ENCODE results near the gene UNC45B. TPM values are rescaled to one million over a fixed set of nuclear protein-coding genes. Genes with fewer than 3 reads are reported as not detected.

Gene UNC45B
- total and polyA plus RNA-seq, 2 of the 8 experiments (the other 6 are each of a cell fraction or from before 2014, with no cell fraction given), result 0.06 to 0.15 TPM

DNA sequence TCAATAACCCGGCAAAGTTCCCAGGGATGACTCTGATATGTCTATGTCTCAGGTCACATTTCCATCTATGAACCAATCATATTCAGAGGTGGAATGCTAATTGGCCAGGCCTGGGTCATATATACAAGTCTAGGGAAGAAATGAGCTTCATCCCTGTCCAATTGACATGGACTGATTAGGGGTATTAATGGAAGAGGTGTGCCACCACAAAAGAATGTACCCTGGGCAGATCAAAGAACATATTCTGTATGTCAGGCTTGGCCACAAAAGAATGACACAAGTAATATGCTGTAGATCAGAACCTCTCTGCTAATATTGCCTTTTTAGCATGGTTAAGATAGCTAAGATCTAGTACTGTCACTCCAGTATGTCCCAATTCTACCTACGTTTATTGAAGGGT lies 39.9 kb downstream of the UNC45B start:
- Histone ChIP-seq H4K8ac (ENCODE audit: extremely low read depth, insufficient read depth, low read length) (no peak overlapping the region), H3K4me1 (replicated peaks in 1 of 4; ENCODE audit: control insufficient read depth in 3 of 4, insufficient read depth in 4 of 4, low read length in 3 of 4) (no peaks in the 10 kb centered on the region), H3K9ac (replicated peaks in 1 of 4; ENCODE audit: extremely low read depth in 1 of 4, low read depth in 3 of 4, low read length in 3 of 4) (no peak overlapping the region), H3K36me3 (ENCODE audit: control insufficient read depth in 2 of 4, insufficient read depth in 4 of 4, low read length in 3 of 4) (no peaks in the 10 kb centered on the region), H4K20me1 (replicated peaks in 1 of 2; ENCODE audit: control insufficient read depth in 1 of 2, insufficient read depth in 2 of 2, low read length in 2 of 2) (no peaks in the 10 kb centered on the region), H3K4me2 (ENCODE audit: insufficient read depth in 1 of 2, low read depth in 2 of 2, low read length in 2 of 2) (no peak overlapping the region), H3K18ac (ENCODE audit: extremely low read depth, low read length) (no peak overlapping the region), H3K4me3 (ENCODE audit: extremely low read depth in 1 of 4, insufficient read depth in 2 of 4, low read depth in 3 of 4, low read length in 4 of 4) (no peak overlapping the region), H3K79me1 (ENCODE audit: low read depth, low read length) (no peaks in the 10 kb centered on the region), H2BK5ac (ENCODE audit: low read depth, low read length) (no peak overlapping the region), H4K91ac (replicated peaks; ENCODE audit: insufficient read length, low read length) (no peak overlapping the region), H3K4ac (replicated peaks; ENCODE audit: insufficient read length, low read depth, low read length) (no peak overlapping the region), H2BK120ac (replicated peaks; ENCODE audit: low read depth, low read length) (no peak overlapping the region), H2AK5ac (ENCODE audit: low read depth, low read length) (no peak overlapping the region), H3K79me2 (ENCODE audit: control insufficient read depth in 1 of 2, insufficient read depth in 2 of 2, low read length in 2 of 2) (no peaks in the 10 kb centered on the region), H2BK12ac (ENCODE audit: low read depth, low read length) (no peak overlapping the region), H3K56ac (replicated peaks; ENCODE audit: insufficient read length, low read depth, low read length) (no peak overlapping the region), H2BK15ac (ENCODE audit: low read length) (no peak overlapping the region), H3K27ac (ENCODE audit: low read depth, low read length) (no peak overlapping the region), H3K23ac (ENCODE audit: insufficient read length) (no peak overlapping the region), H3K9me3 (ENCODE audit: insufficient read depth in 2 of 2, low read depth in 1 of 2, low read length in 1 of 2) (no peaks in the 10 kb centered on the region), H3K14ac (ENCODE audit: insufficient read length) (no peak overlapping the region), H2BK20ac (ENCODE audit: low read length) (no peak overlapping the region), H2AFZ (ENCODE audit: low read length) (no peak overlapping the region), H3K23me2 (ENCODE audit: low read depth, low read length) (no peaks in the 10 kb centered on the region), H3K27me3 (replicated peaks in 1 of 4; ENCODE audit: control insufficient read depth in 3 of 4, extremely low read depth in 1 of 4, insufficient read depth in 3 of 4, low read length in 3 of 4) (no peaks in the 10 kb centered on the region), H4K5ac (ENCODE audit: insufficient read length, low read depth, low read length) (no peak overlapping the region)
- WGBS, 2 experiments (ENCODE audit: extremely low coverage in 1 of 2, insufficient coverage in 1 of 2, insufficient read length in 1 of 2, insufficient replicate concordance in 2 of 2, low coverage in 1 of 2, low lambda C conversion rate in 2 of 2, missing lambda C conversion rate in 1 of 2), result 96% methylated on average over 2 of the region's 2 CpGs; no CpG with 5 or more reads in 1 of the 2 experiments
- TF ChIP-seq CBX5 (IDR thresholded peaks at IDR 0.05; ENCODE audit: low read depth, low read length) (no peak), GTF2F1 (IDR thresholded peaks at IDR 0.05; ENCODE audit: borderline replicate concordance, low read depth, low read length) (no peak), SRF (IDR thresholded peaks at IDR 0.05; ENCODE audit: low read depth, low read length) (no peak), KDM1A (IDR thresholded peaks at IDR 0.05; ENCODE audit: borderline replicate concordance, low read length) (no peak), POLR2AphosphoS5 (IDR thresholded peaks at IDR 0.05; ENCODE audit: low read depth, low read length) (no peak)
- TF ChIP-seq, protein P1, sequence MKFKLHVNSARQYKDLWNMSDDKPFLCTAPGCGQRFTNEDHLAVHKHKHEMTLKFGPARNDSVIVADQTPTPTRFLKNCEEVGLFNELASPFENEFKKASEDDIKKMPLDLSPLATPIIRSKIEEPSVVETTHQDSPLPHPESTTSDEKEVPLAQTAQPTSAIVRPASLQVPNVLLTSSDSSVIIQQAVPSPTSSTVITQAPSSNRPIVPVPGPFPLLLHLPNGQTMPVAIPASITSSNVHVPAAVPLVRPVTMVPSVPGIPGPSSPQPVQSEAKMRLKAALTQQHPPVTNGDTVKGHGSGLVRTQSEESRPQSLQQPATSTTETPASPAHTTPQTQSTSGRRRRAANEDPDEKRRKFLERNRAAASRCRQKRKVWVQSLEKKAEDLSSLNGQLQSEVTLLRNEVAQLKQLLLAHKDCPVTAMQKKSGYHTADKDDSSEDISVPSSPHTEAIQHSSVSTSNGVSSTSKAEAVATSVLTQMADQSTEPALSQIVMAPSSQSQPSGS (IDR thresholded peaks at IDR 0.05; ENCODE audit: low read length), result no peak
- POLR2A ChIA-PET (ENCODE audit: partially characterized antibody), result no interaction called here
- DNase-seq (ENCODE audit: low read depth in 1 of 2, low spot score in 2 of 2) (no peak), FAIRE-seq (no peak)
- CTCF ChIA-PET (ENCODE audit: partially characterized antibody), result interaction anchor here (0.5 kb wide), 1 partner anchor 53 kb away, joined by 4 read pairs; no protein-coding TSS in a partner anchor
